Measurements from ENCODE around the gene LRFN2.

The LRFN2 gene

GRCh38 chr6:40587240-40588069 is at the start of gene LRFN2:
TSS of gene LRFN2 (minus strand) at chr6:40587364.
- DNase-seq (ENCODE audit: low read depth), result peak; percentile 27

- DNase-seq (ENCODE audit: low read depth), result no peak
These were observed 47.3 kb upstream of the LRFN2 start for GRCh38 chr6:40634429-40634828.

DNA sequence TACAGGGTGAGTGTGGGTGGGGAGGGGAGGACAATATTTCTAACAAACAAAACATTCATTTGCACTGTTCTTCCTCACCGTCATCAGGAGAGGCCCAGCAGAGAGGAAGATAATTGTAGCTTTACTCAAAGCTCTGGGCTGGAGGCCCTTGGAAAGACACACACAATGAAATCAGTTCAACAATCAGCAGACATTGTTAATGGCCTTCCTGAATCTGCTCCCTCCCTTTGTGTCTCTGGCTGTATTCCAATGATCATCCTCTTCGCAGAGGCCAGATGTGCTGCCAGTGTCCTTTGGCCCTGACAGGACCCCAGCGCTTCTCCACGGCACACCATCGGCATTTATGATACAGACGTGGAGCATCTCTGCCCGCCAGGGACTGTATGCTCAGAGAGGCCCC is 44.6 kb upstream of the LRFN2 start:
- no peak for DNase-seq (ENCODE audit: low read depth)

DNA sequence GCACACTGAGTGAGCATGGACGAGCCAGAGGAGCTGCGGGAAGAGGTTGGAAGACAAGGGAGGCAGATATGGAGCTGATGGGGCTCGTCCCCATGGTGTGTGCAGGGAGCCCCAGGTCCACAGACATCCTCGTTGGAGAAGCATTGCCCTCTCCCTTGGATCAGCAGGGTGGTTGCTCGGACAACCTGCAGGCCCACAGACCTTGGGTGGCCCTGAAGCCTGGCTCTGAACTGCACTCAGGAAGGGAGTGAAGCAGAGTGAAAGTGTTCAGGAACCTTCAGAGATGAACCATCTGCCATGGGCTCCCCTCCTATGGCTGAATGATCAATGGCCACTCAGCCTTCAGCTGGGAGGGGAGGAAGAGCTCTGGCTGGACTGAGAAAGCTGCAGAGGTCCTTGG is 43.3 kb upstream of the LRFN2 start:
- no peak for DNase-seq (ENCODE audit: low read depth)

DNA sequence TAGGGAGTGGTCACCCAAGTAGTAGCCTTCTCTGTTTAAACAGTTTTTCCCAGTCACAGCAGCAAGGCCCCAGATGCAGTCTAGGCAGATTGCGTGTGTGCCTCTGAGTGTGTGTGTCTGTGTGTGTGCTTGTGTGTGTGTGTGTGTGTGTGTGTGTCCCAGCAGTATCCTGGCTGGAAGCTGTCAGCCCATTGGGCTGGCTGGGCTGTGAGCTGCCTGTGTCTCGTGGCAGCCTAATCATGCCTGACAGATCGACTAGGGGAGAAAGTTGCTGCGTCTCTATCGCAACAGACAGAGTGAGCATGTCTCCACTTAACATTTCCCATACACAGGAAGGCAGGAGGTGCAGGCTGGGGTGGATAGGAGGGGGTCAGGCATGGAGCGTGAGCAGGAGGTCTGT is 42.9 kb upstream of the LRFN2 start:
- DNase-seq (ENCODE audit: low read depth), result no peak

DNA sequence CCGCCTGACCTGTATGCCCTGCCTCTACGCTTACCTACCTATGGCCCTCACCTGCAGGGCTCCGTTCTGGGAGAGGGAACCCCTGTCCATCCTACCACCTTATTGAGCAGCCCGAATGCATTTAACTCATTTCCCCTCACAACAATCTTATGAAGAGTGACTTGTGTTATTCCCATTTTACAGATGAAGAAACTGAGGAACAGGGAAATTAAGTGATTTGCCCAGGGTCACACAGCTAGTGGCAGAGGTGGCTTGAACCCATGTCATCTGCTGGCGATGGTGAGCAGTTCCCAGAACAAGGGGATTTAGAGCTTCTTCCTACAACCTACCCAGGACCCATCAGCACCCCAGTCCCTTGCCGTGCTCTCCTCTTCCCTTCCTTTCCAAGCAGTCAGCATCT is 42.3 kb upstream of the LRFN2 start:
- DNase-seq (ENCODE audit: low read depth), result no peak

DNA sequence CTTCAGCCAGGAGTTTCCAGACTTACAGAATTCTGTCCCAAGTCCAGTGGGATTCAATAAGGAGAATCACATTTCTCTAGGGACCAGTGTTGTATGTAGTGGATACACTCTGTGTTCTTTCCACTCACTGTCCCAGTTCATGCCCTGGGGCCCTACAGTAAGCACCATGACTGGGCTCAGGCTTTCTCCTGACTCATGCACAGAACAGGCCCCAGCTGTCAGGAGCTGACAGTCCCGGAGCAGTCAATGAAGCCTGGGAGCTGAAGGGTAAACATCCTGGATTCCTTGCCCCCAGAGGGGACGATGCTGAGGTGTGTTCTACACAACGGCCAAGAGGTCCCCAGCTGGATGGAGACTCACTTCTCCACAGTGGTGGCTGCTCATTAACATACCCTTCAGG is 40.2 kb upstream of the LRFN2 start:
- no peak for DNase-seq (ENCODE audit: low read depth)

- DNase-seq (ENCODE audit: low read depth), result no peak
These were observed 39.7 kb upstream of the LRFN2 start for GRCh38 chr6:40626886-40627285.

DNA sequence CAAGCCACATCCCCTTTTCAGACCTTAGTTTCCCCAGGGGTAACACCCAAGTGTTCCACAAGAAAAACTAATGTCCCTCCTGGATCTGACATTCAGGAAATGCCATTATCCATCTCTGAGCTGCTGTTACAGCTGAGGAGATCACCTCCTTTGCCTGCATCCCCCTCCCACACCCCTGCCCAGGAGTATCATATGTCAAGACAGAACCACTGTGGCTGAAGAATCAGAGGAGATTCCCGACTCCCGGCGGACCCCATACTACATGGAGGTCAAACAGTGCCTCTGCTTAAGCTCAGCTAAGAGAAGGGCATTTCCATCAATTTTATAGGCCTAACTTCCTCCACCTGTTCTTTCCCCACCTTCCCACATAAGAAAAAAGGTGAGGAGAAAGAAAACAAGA is 36.8 kb upstream of the LRFN2 start:
- DNase-seq (ENCODE audit: low read depth), result no peak

- no peak for DNase-seq (ENCODE audit: low read depth)
These were observed 36.0 kb upstream of the LRFN2 start for GRCh38 chr6:40623178-40623577.

GRCh38 chr6:40620574-40621240 is 33.5 kb upstream of the LRFN2 start:
- no peak for DNase-seq (ENCODE audit: low read depth)

DNA sequence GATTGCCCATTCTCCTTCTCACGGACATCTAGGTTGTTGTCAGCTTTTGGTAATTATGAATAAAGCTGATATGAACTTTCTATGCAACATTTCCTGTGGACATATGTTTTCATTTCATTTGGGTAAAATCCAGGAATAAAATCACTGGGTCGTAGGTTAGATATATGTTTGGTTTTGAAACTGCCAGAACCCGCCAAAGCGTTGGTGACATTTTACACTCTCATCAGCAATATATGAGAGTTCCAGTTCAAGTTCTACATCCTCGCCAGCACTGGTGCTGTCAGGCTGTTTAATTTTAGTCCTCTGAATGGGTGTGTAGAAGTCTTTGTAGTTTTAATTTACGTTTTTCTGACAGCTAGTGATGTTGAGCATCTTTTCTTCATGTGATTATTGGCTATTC is 27.5 kb upstream of the LRFN2 start:
- DNase-seq (ENCODE audit: low read depth), result no peak

- DNase-seq (ENCODE audit: low read depth), result no peak
These were observed 24.7 kb upstream of the LRFN2 start for GRCh38 chr6:40611912-40612311.

- DNase-seq (ENCODE audit: low read depth), result no peak
These were observed 24.3 kb upstream of the LRFN2 start for GRCh38 chr6:40611434-40611833.

DNA sequence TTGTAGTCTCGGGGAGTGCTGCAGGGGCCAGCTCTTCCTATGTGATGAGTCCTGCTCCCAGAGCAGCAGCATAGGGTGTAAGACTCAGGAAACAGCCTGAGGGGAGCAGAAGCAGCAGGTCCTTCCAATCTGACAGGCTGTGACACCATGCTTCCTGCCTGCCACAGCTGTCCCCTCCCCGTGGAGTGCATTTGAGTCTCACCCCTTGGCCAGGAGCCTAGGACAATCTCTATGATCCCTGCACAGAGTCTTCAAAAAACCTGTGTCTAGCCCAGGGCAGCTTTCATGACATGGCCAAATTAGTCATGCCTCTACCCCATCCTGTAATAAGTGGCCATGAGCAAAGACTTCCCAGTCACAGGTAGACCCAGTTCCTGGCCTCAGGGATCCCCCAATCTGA is 23.1 kb upstream of the LRFN2 start:
- no peak for DNase-seq (ENCODE audit: low read depth)

GRCh38 chr6:40606981-40607380 is 19.8 kb upstream of the LRFN2 start:
- no peak for DNase-seq (ENCODE audit: low read depth)

GRCh38 chr6:40606526-40606925 is 19.4 kb upstream of the LRFN2 start:
- DNase-seq (ENCODE audit: low read depth), result no peak

GRCh38 chr6:40604082-40604481 is 16.9 kb upstream of the LRFN2 start:
- no peak for DNase-seq (ENCODE audit: low read depth)

DNA sequence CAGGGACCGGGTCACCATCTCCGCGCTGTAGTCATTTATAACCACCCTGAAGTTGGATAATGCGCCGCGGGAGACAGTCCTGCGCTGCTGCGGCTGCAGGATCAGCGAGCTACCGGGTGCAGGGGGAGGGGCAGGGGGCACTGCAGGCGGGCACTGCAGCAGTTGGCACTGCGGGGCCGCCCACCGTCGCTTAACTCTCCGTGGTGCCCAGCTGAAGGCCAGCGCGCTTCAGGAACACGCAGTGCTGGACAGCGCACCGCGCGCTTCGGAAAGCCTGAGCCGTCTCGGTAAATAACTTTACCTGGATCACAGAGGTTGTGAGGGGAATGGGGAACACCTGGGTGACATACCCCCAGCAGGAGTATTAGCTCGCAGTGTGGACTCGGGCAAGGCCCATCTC is 12.4 kb upstream of the LRFN2 start:
- DNase-seq (ENCODE audit: low read depth), result no peak

GRCh38 chr6:40598516-40598915 is 11.4 kb upstream of the LRFN2 start:
- DNase-seq (ENCODE audit: low read depth), result no peak

DNA sequence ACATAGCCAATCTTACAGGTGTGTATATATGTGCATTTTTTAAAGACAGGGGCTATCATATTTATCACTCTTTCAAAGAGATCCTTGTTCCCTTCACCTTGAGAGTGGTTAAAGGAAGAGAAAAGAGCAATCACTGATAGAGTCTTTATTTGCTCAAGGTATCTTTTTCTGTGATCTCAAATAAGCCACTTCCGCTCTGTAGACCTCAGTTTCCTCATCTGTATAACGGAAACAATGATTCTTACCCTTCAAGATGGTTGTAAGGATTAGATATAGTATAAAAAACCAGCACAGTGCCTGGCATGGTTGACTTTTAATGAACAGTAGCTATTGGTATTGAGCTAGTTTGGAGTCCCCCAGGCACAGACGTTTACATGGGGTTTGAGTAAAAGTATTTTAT is 10.1 kb upstream of the LRFN2 start:
- DNase-seq (ENCODE audit: low read depth), result no peak

DNA sequence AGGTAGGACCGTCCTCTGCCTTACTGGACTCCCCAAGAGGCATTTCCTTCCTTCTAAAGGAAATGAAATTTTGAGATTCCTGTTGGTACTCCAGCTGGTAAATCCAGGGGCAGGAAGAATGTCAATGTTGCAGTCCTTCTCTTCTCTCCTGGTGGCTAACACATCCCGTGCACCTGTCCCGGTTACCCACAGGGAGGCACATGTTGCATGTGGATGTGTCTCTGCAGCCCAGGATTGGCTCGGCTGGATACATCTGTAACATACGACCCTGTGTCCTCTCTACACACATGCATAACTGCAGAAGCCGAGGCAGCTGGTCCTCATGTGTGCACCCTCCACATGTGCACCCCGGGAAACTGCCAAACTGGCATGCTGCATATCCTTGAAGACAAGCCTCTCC is 1.3 kb upstream of the LRFN2 start:
- no peak for DNase-seq (ENCODE audit: low read depth)

DNA sequence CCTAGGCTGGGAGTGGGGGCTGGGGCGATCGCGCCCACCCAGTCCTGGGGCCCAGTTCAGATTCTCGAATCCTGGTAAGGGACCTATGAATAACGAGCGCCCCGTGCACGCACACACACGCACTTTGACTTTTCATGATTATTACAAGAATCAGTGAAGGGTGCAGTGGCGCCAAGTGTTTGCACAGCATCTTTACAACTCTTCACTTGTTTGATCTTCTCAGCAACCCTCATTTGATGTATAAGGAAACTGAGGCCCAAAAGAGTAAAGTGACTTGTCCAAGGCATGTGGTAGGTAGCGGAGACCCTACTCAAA is 863 bp upstream of the LRFN2 start:
- no peak for DNase-seq (ENCODE audit: low read depth)
